ENCODE data around the gene FGF10.

Gene FGF10

DNA sequence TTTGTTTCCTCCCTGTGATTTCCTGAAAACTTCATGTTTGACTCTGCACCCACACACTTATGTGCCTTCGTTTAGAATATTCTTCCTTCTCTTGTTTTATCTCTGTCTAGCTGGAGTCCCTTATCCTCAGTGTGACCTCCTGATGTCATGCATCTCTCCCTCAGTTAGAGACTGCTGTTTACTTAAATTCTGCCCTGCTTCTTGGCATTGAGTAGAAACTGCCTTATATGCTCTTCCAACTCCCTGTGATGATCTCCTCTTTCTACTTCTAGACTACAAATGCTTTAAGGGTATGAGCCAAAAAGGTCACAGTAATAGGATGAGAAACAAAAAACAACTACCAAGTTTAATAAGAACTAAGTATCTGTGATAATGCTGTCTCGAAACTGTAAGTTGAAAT, 12.2 kb downstream of the FGF10 start:
- TF ChIP-seq GATA1 (IDR thresholded peaks at IDR 0.05; ENCODE audit: low read depth, low read length) (no peak), POLR2A (IDR thresholded peaks at IDR 0.05; ENCODE audit: low read length) (no peak)
- no peak for DNase-seq

DNA sequence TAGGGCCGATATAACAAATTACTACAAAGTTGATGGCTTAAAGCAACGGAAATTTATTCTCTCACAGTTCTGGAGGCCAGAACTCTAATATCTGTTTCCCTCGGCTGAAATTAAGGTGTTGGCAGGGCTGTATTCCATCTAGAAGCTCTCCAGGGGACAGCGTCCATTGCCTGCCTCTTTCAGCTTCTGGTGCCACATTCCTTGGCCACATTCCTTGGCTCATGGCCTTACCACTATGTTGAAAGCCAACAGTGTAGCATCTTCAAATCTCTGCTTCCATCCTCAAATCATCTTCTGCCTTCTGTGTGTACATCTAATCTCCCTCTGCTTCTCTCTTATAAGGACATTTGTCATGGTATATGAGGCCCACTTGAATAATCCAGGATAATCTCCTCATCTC, 17.2 kb downstream of the FGF10 start:
- TF ChIP-seq POLR2A (IDR thresholded peaks at IDR 0.05; ENCODE audit: low read length) (no peak), GATA1 (IDR thresholded peaks at IDR 0.05; ENCODE audit: low read depth, low read length) (no peak)
- no peak for DNase-seq

DNA sequence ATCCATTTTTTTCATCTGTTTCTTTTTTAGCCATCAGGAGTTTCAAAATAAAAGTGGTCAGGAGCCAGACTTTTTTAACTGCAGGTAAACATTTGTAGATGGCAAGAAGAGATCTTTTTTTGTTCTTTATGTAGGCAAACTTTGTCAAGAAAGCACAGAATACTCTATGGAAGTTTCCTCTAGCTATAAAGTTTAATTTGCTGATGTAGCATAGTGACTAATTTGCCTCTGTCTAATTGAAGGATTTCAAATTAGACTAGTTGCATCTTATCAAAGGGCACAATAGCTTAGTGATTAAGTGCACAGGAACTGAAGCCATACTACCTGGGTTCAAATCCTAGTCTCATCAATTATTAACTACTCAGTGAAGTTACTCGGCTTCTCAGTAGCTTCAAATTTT, 22.0 kb downstream of the FGF10 start:
- TF ChIP-seq GATA1 (IDR thresholded peaks at IDR 0.05; ENCODE audit: low read depth, low read length) (no peak), POLR2A (IDR thresholded peaks at IDR 0.05; ENCODE audit: low read length) (no peak)
- no peak for DNase-seq

DNA sequence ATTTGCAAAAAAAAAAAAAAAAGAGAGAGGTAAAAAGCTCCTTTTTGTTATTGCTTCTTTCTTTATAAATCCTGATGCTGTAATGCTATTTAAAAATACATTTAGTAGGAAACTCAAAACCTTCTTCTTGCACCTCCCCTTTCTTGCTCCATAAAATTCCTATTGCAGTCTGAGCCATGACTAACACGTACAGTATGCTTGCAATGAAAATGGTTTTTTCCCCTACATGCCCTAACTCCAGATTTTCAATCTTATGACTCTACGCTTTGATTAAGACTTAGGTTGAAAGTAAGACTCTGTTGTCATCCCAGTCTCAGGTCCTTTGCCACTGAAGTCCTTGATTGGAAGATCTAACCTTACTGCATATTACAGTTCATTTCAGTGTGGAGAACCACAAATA, 23.9 kb downstream of the FGF10 start:
- TF ChIP-seq POLR2A (IDR thresholded peaks at IDR 0.05; ENCODE audit: low read length), result no peak
- TF ChIP-seq GATA1 (IDR thresholded peaks at IDR 0.05; ENCODE audit: low read depth, low read length), result no peak
- DNase-seq, result no peak

DNA sequence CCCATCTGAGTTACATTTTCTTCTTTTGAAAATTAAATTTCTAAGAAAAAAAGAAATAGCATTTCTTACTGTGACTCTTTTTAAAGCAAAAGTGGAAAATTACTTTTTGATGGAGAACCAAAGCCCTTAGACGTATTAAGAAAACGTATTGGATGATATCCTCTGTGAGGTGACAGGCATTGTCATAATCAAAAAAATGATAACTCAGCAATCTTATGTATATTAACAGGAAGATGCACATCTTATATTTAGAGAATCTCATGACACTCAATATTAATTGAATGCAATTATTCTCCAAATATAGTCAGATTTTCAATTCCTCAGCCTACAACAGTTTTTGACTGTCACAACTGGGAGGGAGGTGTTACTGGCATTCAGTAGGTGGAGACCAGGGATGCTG, 25.1 kb downstream of the FGF10 start:
- TF ChIP-seq POLR2A (IDR thresholded peaks at IDR 0.05; ENCODE audit: low read length) (no peak), GATA1 (IDR thresholded peaks at IDR 0.05; ENCODE audit: low read depth, low read length) (no peak)
- DNase-seq, result no peak

DNA sequence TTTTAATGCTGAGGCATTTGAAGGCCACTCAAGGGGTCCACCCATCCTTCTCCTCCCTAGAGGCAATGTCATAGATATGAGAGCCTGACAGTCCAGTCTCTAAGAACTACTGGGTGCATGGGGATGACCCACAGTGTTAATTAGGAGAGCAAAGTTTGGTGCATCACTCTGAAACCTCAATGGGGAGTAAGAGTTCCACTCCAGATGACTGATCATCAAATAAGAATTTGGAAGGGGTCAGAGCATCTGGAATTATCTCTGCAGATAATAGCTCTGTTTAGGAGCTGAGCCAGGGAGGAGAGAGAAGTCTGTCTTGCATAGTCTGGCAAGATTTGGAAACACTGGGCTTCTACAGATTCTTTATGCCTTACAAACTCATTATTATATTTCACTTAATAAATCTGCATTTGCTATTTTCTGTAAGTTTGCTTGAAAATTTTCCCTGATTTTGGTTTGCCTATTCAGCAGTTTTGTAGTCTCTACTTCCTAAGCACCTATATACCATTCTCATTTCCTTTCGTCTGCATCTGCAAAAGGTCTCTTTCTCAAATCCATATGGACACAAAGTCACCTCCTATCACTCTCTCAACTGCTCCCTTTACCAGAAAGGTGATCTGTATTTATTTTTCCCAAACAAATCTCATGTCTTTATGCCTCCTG, 27.7 kb downstream of the FGF10 start:
- no peak for TF ChIP-seq POLR2A (IDR thresholded peaks at IDR 0.05; ENCODE audit: low read length)
- no peak for TF ChIP-seq GATA1 (IDR thresholded peaks at IDR 0.05; ENCODE audit: low read depth, low read length)
- no peak for DNase-seq

DNA sequence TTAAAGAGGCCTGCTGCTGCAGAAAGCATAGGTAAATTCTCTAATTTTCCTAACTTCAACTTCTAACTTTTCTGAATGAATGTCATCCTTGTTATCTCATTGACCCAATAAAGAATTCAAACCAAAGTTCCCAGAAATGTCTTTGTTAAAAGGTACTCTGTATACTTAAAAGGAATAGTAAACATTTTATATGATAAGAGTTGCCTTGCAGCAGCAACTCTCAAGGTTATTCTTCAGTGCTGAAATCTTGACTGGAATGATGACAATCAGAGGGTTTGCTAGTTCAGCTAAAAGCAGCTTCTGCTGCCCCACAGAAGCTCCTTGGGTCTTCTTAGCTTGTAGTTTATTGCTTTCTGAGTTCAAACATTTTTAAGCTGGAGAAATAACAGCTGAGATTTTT, 28.3 kb downstream of the FGF10 start:
- TF ChIP-seq POLR2A (IDR thresholded peaks at IDR 0.05; ENCODE audit: low read length), result no peak
- TF ChIP-seq GATA1 (IDR thresholded peaks at IDR 0.05; ENCODE audit: low read depth, low read length), result no peak
- no peak for DNase-seq

DNA sequence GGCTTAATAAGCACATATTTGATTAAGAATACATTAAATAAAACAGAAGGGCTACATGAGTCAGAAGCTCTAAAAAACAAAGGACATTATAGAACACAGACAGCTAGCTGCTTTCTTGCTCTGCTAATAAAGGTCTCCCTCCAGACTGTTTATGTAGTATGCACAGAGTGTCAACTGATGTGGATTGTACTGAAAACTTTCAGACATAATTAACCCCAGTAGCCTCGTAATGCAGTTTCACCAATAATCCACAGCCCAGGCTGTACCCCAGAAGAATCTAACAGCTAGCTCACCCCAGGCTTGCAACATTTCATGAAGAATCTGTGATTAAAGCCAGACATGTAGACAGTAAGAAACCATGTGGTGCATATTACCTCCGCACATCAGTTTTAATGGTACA, 30.8 kb downstream of the FGF10 start:
- DNase-seq, result no peak
- TF ChIP-seq POLR2A (IDR thresholded peaks at IDR 0.05; ENCODE audit: low read length) (no peak), GATA1 (IDR thresholded peaks at IDR 0.05; ENCODE audit: low read depth, low read length) (no peak)

DNA sequence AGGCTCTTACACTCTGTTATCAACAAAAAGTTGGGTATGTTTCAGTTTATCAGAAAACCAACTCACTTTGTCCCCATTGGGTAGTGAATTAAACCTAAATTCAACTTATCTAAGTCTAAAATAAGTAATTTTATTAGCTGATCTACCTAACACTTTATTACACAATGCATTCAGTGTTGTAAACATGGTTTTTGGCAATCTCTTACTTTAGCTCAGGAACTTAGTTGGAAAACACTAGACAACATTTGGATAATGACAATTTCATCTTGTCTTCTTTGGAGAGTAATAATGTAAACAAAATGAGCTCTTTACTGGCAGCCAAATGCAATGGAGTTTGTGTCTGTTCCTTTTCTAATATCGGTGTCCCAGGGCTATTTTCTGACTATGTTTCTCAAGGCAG, 33.0 kb downstream of the FGF10 start:
- no peak for DNase-seq
- TF ChIP-seq GATA1 (IDR thresholded peaks at IDR 0.05; ENCODE audit: low read depth, low read length) (no peak), POLR2A (IDR thresholded peaks at IDR 0.05; ENCODE audit: low read length) (no peak)

DNA sequence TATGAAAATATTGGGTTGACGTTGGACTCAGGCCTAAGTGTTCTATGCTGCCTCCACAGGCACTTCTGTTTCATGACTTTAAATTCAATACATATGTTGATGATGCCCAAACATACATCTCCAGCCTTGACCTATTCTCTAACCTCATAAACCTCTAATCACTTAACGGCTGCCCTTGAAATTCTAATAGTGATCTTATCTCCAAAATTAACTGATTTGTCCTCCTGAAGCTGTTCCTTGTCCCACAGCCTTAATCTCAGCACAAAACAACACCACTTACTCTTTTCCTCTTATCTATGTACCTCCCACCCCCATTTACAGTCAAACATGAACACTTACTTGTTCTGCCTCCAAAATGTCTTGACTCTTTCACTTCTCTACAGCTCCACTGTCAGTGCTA, 43.3 kb downstream of the FGF10 start:
- TF ChIP-seq POLR2A (IDR thresholded peaks at IDR 0.05; ENCODE audit: low read length), result no peak
- TF ChIP-seq GATA1 (IDR thresholded peaks at IDR 0.05; ENCODE audit: low read depth, low read length), result no peak
- DNase-seq, result no peak

DNA sequence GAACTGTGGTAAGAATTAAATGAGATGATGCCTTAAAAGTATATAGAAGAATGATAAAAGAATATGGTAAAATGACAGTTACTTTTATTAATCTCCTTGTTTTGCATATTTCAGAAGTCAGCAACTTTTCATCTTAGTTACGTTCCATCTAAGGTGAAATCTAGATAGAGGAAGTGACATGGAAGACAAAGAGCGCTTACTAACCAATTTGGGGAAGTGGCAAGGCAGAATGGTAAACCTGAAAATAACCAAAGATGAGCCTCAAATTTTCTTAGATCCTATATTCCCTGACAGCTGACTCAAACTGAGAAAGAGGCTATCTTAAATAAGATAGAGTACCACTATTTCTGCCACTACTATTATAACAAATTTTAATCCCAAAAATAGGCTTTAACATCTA, 52.5 kb downstream of the FGF10 start:
- DNase-seq, result no peak
- no peak for TF ChIP-seq GATA1 (IDR thresholded peaks at IDR 0.05; ENCODE audit: low read depth, low read length)
- no peak for TF ChIP-seq POLR2A (IDR thresholded peaks at IDR 0.05; ENCODE audit: low read length)

DNA sequence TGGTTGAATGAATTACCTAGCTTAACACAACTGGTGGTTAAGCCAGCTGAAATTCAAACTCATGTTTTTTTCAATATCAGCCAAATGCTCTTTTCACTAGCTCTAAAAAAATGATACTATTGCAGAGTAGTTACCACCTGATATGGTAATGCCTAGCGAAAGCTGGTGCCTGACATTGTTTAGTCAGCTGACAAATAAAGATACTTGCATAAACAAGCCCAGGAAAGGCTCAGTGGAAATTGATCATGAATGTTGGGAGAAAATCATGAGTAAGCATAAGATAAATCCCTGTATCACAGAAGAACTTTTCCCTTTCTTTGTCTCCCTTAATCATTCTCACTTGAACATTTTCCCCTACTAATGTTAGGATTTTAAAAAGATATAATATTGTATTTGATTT, 54.6 kb downstream of the FGF10 start:
- DNase-seq, result no peak
- TF ChIP-seq GATA1 (IDR thresholded peaks at IDR 0.05; ENCODE audit: low read depth, low read length) (no peak), POLR2A (IDR thresholded peaks at IDR 0.05; ENCODE audit: low read length) (no peak)

DNA sequence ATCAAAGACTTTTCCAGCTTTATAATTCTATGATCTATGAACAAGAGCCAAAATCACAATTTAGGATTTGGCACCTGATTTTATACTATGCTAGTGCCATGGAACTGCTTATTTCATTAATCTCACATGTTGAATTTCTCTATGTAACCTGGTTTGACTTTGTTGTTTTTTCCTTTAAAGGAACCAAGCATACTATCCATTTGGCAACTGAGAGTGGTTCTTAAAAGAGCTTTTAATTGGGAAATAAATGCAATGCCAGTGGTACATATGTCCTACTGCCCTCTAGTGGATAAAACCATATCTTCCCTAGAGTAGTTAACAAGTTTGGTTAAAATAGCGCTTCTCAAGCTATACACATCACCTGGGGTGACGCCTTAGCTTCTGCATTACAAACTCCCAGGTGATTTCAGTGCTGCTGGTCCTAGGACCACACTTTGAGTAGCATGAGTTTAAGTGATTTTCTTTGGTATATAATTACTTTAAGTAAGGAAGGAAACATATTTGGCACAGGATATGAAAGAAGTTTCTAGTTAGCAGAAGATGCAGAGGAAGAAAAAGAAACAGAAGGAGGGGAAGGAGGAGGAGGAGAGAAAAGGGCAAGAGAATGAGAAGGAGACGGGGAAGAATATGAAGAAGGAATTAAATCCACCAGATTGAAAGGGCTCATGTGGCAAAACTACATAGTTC, 56.8 kb downstream of the FGF10 start:
- peak; percentile 23 to 47 for DNase-seq
- TF ChIP-seq POLR2A (IDR thresholded peaks at IDR 0.05; ENCODE audit: low read length), result no peak
- no peak for TF ChIP-seq GATA1 (IDR thresholded peaks at IDR 0.05; ENCODE audit: low read depth, low read length)

DNA sequence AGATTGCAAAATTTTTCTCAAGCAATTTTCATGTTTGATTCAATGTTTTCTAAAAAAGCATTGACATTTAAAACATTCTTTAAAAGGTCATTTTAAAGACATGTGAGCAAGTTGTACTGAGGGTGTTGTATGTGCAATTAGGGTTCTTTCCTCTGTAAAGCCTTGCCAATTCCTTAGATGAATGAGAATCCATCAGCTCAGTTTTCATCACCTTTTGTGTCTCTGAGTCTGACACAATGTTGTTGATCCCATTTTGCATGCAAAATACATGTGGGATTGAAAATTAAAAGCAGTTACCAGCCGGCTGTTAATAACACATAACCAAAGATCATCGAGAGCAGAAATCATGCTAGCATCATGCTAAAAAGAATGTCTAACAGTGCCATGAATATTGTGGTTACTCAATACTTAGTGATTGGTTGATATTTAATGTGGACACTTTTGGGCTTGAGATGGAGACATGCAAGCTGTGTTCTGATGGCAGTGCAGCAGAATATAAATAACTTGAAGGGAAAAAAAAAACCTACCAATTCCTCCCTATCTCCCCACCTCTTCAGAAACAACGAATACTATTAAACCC, 57.7 kb downstream of the FGF10 start:
- TF ChIP-seq POLR2A (IDR thresholded peaks at IDR 0.05; ENCODE audit: low read length), result no peak
- TF ChIP-seq GATA1 (IDR thresholded peaks at IDR 0.05; ENCODE audit: low read depth, low read length), result no peak

DNA sequence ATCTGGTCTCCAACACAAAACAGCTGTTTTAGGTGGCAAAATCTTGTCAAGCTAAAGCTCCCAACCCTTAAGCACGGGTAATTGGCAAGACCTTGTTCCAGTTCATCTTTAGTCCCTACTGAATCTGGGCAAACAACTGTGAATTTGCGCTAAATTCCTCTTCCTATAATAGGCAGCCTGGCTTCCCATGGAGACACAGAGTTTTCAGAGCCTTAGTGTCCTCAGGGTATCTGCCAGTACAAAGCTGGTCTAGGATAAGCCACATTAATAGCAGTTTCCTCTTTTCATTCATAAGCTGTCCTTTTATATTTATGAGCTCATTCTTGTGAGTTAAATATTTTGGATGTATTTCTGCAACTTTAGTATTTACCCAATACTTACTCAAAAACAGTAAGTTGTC, 59.5 kb downstream of the FGF10 start:
- DNase-seq, result no peak
- no peak for TF ChIP-seq POLR2A (IDR thresholded peaks at IDR 0.05; ENCODE audit: low read length)
- no peak for TF ChIP-seq GATA1 (IDR thresholded peaks at IDR 0.05; ENCODE audit: low read depth, low read length)

More for the DNA sequence above, 57.7 kb downstream of the FGF10 start:
- no peak for DNase-seq

Measured in erythroblast (primary cell).